ENCODE measurements around the gene PADI3.

DNA sequence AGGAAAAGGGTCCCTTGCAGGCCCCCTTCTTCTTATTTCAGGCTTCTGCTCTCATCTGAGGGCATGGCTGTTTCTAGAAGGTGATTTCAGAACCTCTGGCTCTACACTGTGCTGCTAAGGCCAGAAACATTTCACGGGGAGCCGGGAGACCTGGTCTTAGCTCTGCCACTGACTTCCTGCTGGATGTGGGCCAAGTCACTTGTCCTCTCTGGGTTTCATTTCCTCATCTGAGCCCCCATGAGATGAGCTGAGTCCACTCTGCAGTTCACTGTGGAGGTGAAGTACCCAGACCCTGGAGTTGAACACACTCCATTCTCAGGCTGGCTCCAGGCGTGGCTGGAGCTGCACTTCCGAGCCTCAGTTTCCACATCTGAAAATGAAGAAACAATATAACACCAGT, 41.9 kb upstream of the PADI3 start:
- TF ChIP-seq, protein P1, sequence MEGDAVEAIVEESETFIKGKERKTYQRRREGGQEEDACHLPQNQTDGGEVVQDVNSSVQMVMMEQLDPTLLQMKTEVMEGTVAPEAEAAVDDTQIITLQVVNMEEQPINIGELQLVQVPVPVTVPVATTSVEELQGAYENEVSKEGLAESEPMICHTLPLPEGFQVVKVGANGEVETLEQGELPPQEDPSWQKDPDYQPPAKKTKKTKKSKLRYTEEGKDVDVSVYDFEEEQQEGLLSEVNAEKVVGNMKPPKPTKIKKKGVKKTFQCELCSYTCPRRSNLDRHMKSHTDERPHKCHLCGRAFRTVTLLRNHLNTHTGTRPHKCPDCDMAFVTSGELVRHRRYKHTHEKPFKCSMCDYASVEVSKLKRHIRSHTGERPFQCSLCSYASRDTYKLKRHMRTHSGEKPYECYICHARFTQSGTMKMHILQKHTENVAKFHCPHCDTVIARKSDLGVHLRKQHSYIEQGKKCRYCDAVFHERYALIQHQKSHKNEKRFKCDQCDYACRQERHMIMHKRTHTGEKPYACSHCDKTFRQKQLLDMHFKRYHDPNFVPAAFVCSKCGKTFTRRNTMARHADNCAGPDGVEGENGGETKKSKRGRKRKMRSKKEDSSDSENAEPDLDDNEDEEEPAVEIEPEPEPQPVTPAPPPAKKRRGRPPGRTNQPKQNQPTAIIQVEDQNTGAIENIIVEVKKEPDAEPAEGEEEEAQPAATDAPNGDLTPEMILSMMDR (IDR thresholded peaks at IDR 0.05; ENCODE audit: insufficient read depth, low read length) = no peak
- TF ChIP-seq POLR2AphosphoS5 (IDR thresholded peaks at IDR 0.05; ENCODE audit: low read depth) = no peak
- TF ChIP-seq GABPA (IDR thresholded peaks at IDR 0.05; ENCODE audit: low read depth) = no peak
- TF ChIP-seq REST (IDR thresholded peaks at IDR 0.05; ENCODE audit: insufficient replicate concordance, low read depth) = no peak
